Esophagus squamous epithelium (tissue), 4 donors: ENCODE data around the gene VAV2.

Source experiments
- POLR2A ChIP-seq, 4 donors: fragments of 450-650 bp; IDR thresholded peaks; one replicate each; pipeline ENCODE4 v1.6.1; 2017; ENCODE audit warnings: antibody characterized with exemption in 4 of 4, mild to moderate bottlenecking in 4 of 4, moderate library complexity in 3 of 4
- TF ChIP-seq, protein P1 (sequence below), 6 experiments: fragments of 450-650 bp in 4 of 6; fragments of 200-600 bp in 2 of 6; sonication (generic) in 2 of 6; IDR thresholded peaks; one replicate each; pipeline ENCODE4 v1.5.1; 2016 to 2019; ENCODE audit warnings: antibody characterized with exemption in 6 of 6, mild to moderate bottlenecking in 4 of 6, moderate library complexity in 4 of 6

DNA sequence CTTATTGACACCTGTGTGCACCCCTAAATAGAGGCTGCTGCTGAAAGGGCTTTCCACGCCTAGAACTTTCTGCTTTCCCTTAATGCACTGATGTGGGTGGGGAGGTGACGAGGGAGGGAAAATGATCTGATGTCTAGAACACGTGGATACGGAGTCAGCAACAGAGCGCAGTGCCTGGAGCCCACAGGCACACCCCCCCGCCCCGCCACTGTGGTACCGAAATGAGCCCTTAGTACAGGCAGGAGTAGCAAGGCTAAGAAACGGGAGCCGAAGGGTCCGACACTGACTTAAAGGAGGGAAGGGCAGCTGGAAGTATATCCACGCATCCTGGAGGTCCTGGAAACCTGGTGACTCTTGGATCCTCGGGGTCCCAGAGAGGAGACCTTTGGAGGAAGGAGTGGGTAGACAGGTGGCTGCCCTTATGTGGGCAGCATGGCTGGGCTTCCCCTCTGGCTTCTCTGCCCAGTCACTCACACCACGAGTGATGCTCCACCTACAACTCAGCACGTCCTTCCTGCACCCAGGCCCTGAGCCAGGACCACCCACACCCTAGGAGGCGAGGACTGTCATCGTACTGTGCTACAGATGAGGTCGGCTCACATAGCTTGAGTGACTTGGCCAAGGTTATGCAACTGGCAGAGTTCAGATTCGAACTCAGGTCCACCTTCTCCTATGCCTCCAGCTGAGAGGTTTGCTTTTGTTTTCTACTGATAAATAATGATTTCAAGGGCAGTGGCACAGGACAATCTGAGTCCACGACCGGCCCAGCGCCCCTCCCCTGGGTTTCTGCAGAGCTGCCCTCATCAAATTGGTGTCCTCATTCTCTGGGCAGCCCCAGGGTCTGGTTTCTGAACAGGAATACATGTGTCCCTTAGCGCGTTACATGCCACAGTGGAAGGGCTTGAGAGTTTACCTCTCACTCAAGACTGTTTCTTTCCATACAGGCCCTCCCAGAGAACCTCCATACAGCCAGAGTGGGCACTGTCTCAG lies 4.7 kb upstream of the VAV2 start:
- TF ChIP-seq, protein P1, sequence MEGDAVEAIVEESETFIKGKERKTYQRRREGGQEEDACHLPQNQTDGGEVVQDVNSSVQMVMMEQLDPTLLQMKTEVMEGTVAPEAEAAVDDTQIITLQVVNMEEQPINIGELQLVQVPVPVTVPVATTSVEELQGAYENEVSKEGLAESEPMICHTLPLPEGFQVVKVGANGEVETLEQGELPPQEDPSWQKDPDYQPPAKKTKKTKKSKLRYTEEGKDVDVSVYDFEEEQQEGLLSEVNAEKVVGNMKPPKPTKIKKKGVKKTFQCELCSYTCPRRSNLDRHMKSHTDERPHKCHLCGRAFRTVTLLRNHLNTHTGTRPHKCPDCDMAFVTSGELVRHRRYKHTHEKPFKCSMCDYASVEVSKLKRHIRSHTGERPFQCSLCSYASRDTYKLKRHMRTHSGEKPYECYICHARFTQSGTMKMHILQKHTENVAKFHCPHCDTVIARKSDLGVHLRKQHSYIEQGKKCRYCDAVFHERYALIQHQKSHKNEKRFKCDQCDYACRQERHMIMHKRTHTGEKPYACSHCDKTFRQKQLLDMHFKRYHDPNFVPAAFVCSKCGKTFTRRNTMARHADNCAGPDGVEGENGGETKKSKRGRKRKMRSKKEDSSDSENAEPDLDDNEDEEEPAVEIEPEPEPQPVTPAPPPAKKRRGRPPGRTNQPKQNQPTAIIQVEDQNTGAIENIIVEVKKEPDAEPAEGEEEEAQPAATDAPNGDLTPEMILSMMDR (IDR thresholded peaks at IDR 0.05) = no peak
- no peak for TF ChIP-seq POLR2A (IDR thresholded peaks at IDR 0.05)
